ENCODE data around the gene MSMP. TPM values are rescaled to one million over a fixed set of nuclear protein-coding genes. Genes with fewer than 3 reads are reported as not detected.

MSMP gene
- total RNA-seq, 6 donors from 2014 or later, result 1.1 to 2.8 TPM; not detected in 4

DNA sequence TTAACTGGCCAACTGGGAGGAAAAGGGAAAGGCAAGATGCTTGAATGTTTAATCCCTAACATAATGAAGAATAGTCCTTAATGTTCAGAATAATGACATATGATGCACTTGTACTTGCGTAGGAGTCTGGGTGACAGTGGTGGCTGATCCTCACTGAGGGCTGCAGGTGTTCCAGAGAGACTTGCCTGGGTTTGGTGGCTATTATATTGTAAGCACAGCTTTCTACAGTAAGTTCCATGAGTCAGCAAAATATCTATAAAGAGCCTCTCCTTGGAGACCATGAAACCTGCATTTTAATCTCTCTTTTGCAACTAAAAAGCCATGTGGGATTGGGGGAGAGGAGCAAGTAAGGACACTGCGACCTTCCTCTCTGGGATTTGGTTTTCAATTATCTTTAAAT, 35.5 kb upstream of the MSMP start:
- 91 to 98% methylated on average over 2 of the region's 2 CpGs for WGBS, 2 donors
- Histone ChIP-seq H3K27me3 (no peaks in the 10 kb centered on the region), H3K27ac (no peak overlapping the region), H3K36me3 (peaks cover 0 to 5% (median 0%) of the 10 kb centered on the region in 4 donors), H3K4me1 (peaks cover 23 to 32% (median 28%) of the 10 kb centered on the region in 4 donors), H3K4me3 (no peak overlapping the region), H3K9me3 (no peaks in the 10 kb centered on the region)
- ATAC-seq (ENCODE audit: low FRiP score in 2 of 2) (no peak), DNase-seq (no peak)
- TF ChIP-seq POLR2A (IDR thresholded peaks at IDR 0.05), result no peak
- no peak for TF ChIP-seq POLR2AphosphoS5 (IDR thresholded peaks at IDR 0.05)

DNA sequence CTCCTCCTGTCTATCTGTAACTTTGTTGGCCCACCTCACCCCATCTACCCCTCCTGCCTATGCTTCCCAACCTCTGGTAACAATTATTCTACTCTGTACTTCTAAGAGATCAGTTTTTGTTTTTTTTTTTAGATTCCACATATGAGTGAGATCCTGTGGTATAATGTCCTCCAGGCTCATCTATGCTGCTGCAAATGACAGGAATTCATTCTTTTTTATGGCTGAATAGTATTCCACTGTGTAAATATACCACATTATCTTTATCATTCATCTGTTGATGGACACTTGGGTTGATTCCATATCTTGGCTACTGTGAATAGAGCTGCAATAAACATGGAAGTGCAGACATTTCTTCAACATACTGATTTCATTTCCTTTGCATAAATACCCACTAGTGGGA, 29.3 kb upstream of the MSMP start:
- H3K36me3 ChIP-seq, result peaks cover 0 to 5% (median 0%) of the 10 kb centered on the region in 4 donors
- H3K27ac ChIP-seq, result no peak overlapping the region
- TF ChIP-seq POLR2A (IDR thresholded peaks at IDR 0.05) (no peak), EP300 (IDR thresholded peaks at IDR 0.05) (no peak), POLR2AphosphoS5 (IDR thresholded peaks at IDR 0.05) (no peak)
- TF ChIP-seq, protein P1, sequence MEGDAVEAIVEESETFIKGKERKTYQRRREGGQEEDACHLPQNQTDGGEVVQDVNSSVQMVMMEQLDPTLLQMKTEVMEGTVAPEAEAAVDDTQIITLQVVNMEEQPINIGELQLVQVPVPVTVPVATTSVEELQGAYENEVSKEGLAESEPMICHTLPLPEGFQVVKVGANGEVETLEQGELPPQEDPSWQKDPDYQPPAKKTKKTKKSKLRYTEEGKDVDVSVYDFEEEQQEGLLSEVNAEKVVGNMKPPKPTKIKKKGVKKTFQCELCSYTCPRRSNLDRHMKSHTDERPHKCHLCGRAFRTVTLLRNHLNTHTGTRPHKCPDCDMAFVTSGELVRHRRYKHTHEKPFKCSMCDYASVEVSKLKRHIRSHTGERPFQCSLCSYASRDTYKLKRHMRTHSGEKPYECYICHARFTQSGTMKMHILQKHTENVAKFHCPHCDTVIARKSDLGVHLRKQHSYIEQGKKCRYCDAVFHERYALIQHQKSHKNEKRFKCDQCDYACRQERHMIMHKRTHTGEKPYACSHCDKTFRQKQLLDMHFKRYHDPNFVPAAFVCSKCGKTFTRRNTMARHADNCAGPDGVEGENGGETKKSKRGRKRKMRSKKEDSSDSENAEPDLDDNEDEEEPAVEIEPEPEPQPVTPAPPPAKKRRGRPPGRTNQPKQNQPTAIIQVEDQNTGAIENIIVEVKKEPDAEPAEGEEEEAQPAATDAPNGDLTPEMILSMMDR (IDR thresholded peaks at IDR 0.05), result no peak
- H3K4me3 ChIP-seq, result no peak overlapping the region
- no peaks in the 10 kb centered on the region for H3K4me1 ChIP-seq
- ATAC-seq (ENCODE audit: low FRiP score in 2 of 2) (no peak), DNase-seq (no peak)
- no peaks in the 10 kb centered on the region for H3K27me3 ChIP-seq
- H3K9me3 ChIP-seq, result no peaks in the 10 kb centered on the region

DNA sequence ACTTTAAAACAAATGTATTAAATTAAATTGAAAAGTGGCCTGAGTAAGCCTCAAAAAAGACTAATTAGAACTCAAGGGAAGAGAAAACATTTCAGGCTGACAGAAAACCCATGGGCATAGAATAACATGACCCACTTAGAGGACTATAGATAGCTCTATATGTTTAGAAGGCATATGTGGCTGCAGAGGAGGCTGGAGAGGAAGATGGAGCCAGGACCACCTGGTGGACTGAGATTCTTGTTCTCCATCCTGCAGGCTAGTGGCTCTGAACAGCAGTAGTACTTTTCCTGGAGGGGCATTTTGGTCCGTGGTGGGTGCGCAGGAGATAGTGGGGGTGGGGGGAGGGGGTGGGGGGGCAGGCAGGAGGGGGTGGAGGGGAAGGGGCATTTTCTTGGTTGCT, 27.0 kb upstream of the MSMP start:
- Histone ChIP-seq H3K36me3 (peaks cover 0 to 5% (median 0%) of the 10 kb centered on the region in 4 donors), H3K27ac (no peak overlapping the region), H3K9me3 (no peaks in the 10 kb centered on the region), H3K4me1 (no peaks in the 10 kb centered on the region), H3K4me3 (no peak overlapping the region), H3K27me3 (no peaks in the 10 kb centered on the region)
- TF ChIP-seq, protein P1 (IDR thresholded peaks at IDR 0.05), result no peak
- TF ChIP-seq POLR2A (IDR thresholded peaks at IDR 0.05) (no peak), POLR2AphosphoS5 (IDR thresholded peaks at IDR 0.05) (no peak), EP300 (IDR thresholded peaks at IDR 0.05) (no peak)
- ATAC-seq (ENCODE audit: low FRiP score in 2 of 2) (no peak), DNase-seq (no peak)
- WGBS, 2 donors, result 75 to 80% methylated on average over 1 to 2 of the region's 2 CpGs

DNA sequence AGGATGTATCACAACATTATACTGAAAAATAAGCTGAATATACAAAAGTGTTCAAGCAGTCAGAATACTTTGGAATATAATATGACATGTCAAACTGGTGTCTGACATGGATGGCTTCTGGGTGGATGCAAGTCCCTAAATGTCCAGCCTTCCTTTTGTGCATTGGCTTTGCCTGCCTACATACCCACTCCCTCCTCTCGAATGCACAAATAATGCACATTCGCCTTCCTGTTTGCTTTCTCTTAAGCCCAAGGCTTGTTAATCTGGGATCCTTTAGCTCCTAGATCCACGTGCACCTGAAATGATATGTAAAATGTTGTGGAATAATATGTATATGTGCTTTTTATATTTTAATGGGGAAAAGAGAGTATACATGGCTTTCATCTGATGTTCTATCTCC, 24.4 kb upstream of the MSMP start:
- no peaks in the 10 kb centered on the region for H3K9me3 ChIP-seq
- TF ChIP-seq POLR2AphosphoS5 (IDR thresholded peaks at IDR 0.05) (no peak), EP300 (IDR thresholded peaks at IDR 0.05) (no peak), POLR2A (IDR thresholded peaks at IDR 0.05) (no peak)
- TF ChIP-seq, protein P1 (IDR thresholded peaks at IDR 0.05), result no peak
- no peaks in the 10 kb centered on the region for H3K36me3 ChIP-seq
- H3K4me1 ChIP-seq, result peaks cover 0 to 3% (median 0%) of the 10 kb centered on the region in 4 donors
- H3K27me3 ChIP-seq, result no peaks in the 10 kb centered on the region
- H3K4me3 ChIP-seq, result no peak overlapping the region
- ATAC-seq (ENCODE audit: low FRiP score in 2 of 2) (no peak), DNase-seq (no peak)
- 89 to 90% methylated on average over 3 of the region's 3 CpGs for WGBS, 2 donors
- no peak overlapping the region for H3K27ac ChIP-seq

DNA sequence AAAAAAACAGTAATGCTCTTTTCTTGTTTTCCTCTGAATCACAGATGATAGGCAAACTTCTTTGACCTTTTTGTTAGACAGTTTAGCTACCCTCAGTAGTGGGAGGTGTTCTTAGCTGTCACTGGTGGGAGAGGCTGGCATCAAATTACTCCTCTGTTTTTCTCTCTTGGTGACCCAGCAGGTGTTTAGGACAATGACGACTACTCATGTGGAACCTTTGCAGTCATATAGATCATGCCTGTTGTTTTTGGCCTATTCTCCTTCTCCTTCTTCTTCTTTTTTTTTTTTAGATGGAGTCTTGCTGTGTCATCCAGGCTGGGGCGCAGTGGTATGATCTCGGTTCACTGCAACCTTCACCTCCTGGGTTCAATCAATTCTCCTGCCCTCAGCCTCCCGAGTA, 21.9 kb upstream of the MSMP start:
- 74 to 78% methylated on average over 4 of the region's 4 CpGs for WGBS, 2 donors
- Histone ChIP-seq H3K27ac (no peak overlapping the region), H3K9me3 (no peaks in the 10 kb centered on the region), H3K36me3 (no peaks in the 10 kb centered on the region), H3K4me3 (no peak overlapping the region), H3K27me3 (no peaks in the 10 kb centered on the region), H3K4me1 (peaks cover 12 to 15% (median 13%) of the 10 kb centered on the region in 4 donors)
- DNase-seq (no peak), ATAC-seq (ENCODE audit: low FRiP score in 2 of 2) (no peak)
- TF ChIP-seq EP300 (IDR thresholded peaks at IDR 0.05), result no peak

DNA sequence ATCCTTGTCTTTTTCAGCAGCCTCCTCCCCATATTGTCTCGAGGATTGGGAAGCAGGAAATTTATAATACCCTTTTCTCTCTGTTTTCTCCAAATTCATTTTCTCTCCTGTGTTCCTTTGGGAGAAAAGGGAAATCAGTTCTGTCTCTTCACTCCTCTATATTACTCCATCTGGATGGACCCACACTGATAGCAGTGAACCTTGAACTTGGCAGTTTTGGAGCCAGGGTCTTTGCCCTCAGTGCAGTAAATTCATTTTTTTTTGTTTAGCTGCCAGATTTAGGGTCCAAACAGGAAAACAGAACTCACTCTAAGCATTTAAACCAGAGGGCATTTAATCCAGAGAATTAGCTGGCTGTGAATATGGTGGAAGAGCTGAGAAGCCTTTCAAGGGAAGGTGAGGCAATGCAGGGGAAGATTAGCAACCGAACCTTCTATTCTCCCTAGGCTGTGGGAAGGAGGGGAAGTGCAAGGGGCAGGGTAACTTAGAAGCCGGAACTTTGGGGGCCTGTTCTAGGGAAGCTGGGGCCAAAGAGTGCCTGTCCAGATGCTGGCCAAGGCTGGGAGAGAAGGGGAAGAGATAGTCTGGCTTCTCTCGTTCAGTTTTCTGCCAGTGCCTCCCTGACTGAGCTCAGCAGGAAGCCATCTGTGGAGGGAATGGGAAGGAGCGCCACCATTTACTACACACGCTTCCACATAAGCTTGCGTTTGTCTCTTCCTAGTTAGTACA, 21.0 kb upstream of the MSMP start:
- Histone ChIP-seq H3K36me3 (no peaks in the 10 kb centered on the region), H3K9me3 (no peaks in the 10 kb centered on the region), H3K4me1 (peaks cover 20 to 23% (median 21%) of the 10 kb centered on the region in 4 donors), H3K27ac (no peak overlapping the region), H3K4me3 (no peak overlapping the region), H3K27me3 (no peaks in the 10 kb centered on the region)
- 56 to 74% methylated on average over 7 of the region's 7 CpGs for WGBS, 2 donors
- no peak for TF ChIP-seq EP300 (IDR thresholded peaks at IDR 0.05)
- TF ChIP-seq, protein P1 (IDR thresholded peaks at IDR 0.05), result no peak
- TF ChIP-seq POLR2A (IDR thresholded peaks at IDR 0.05), result no peak
- no peak for TF ChIP-seq POLR2AphosphoS5 (IDR thresholded peaks at IDR 0.05)
- no peak for DNase-seq
- ATAC-seq (ENCODE audit: low FRiP score in 2 of 2), result peak; percentile 64 to 81
